Tibial nerve (tissue), 4 donors: ENCODE data around the gene SGMS2. TPM values are rescaled to one million over a fixed set of nuclear protein-coding genes. Genes with fewer than 3 reads are reported as not detected.
"Not testable (repeated sequence)": the region's sequence is repeated elsewhere in the genome, so short reads cannot be mapped to it uniquely, and the experiment has no call there.

Experiments used
- DNase-seq, 2 donors: peaks; one replicate each; pipeline ENCODE4 v3.0.0-alpha.2; 2019; ENCODE audit warnings: low spot score in 2 of 2
- H3K27ac ChIP-seq, 4 donors: fragments of 200-600 bp; sonication (generic) in 3 of 4; one replicate each; pipeline ENCODE4 v1.5.1; 2017 to 2019; ENCODE audit warnings: mild to moderate bottlenecking in 1 of 4
- H3K27me3 ChIP-seq, 2 donors: fragments of 200-600 bp; sonication (generic) in 1 of 2; one replicate each; pipeline versions ENCODE4 v1.5.1 to v1.6.0; 2017 to 2019
- H3K36me3 ChIP-seq, 3 donors: fragments of 200-600 bp; sonication (generic); one replicate each; pipeline ENCODE4 v1.5.1; 2018 to 2019
- H3K4me1 ChIP-seq, 4 donors: fragments of 200-600 bp; sonication (generic) in 3 of 4; one replicate each; pipeline ENCODE4 v1.5.1; 2017 to 2019
- H3K4me3 ChIP-seq, 4 donors: fragments of 200-600 bp; sonication (generic) in 3 of 4; one replicate each; pipeline ENCODE4 v1.5.1; 2017 to 2019; ENCODE audit warnings: mild to moderate bottlenecking in 1 of 4, moderate library complexity in 1 of 4
- H3K9me3 ChIP-seq, 4 donors: fragments of 200-600 bp; sonication (generic) in 3 of 4; one replicate each; pipeline ENCODE4 v1.5.1; 2017 to 2019
- CTCF ChIP-seq, 5 experiments: fragments of 200-600 bp in 3 of 5; fragments of 450-650 bp in 2 of 5; sonication (generic) in 3 of 5; IDR thresholded peaks; one replicate each; pipeline ENCODE4 v1.5.1; 2016 to 2019; ENCODE audit warnings: antibody characterized with exemption in 5 of 5, mild to moderate bottlenecking in 3 of 5, moderate library complexity in 2 of 5
- EP300 ChIP-seq, 2 donors: sonication (generic); formaldehyde crosslinking; IDR thresholded peaks; one replicate each; pipeline ENCODE4 v1.6.1; 2017; ENCODE audit warnings: antibody characterized with exemption in 2 of 2, mild to moderate bottlenecking in 1 of 2
- POLR2A ChIP-seq, 2 donors: fragments of 450-650 bp; IDR thresholded peaks; one replicate each; pipeline ENCODE4 v1.6.1; 2017; ENCODE audit warnings: antibody characterized with exemption in 2 of 2, mild to moderate bottlenecking in 2 of 2, moderate library complexity in 2 of 2
- WGBS, 2 donors: methylation state at CpG; one replicate each; pipeline ENCODE4 v1.1.5; 2018; 5-methylcytosine and 5-hydroxymethylcytosine counted together
- total RNA-seq, 4 donors: library from RNA; depleted of rRNA; stranded (reverse); fragments of >200 nt; gene quantifications; one replicate each; pipeline ENCODE4 v1.1.0, GENCODE V29; 2016

The SGMS2 gene
- total RNA-seq, 4 donors from 2014 or later: 76.6 to 179 (median 127) TPM

- peak overlapping the region in 1 of 4 donors; percentile 30 for H3K27ac ChIP-seq
- peaks cover 0 to 43% (median 0%) of the 10 kb centered on the region in 3 donors for H3K36me3 ChIP-seq
- TF ChIP-seq CTCF (IDR thresholded peaks at IDR 0.05): peak; percentile 64 to 88 (median 78)
- TF ChIP-seq EP300 (IDR thresholded peaks at IDR 0.05): peak in 1 of 2 donors; percentile 40
- TF ChIP-seq POLR2A (IDR thresholded peaks at IDR 0.05): no peak
- peak in 1 of 2 donors; percentile 90 for DNase-seq
- 8 to 11% methylated on average over 2 of the region's 2 CpGs for WGBS, 2 donors
- no peak overlapping the region for H3K4me3 ChIP-seq
- H3K4me1 ChIP-seq: peaks cover 0 to 15% (median 0%) of the 10 kb centered on the region in 4 donors
- H3K27me3 ChIP-seq: no peaks in the 10 kb centered on the region
- peaks cover 0 to under 1% (median 0%) of the 10 kb centered on the region in 4 donors for H3K9me3 ChIP-seq
Observed at GRCh38 chr4:107913283-107913899, 88.7 kb downstream of the SGMS2 start.

- Histone ChIP-seq H3K4me3 (no peak overlapping the region), H3K27me3 (no peaks in the 10 kb centered on the region), H3K4me1 (peaks cover 0 to 15% (median 0%) of the 10 kb centered on the region in 4 donors), H3K36me3 (peaks cover 0 to 28% (median 0%) of the 10 kb centered on the region in 3 donors), H3K9me3 (peaks cover 0 to 18% (median 5%) of the 10 kb centered on the region in 4 donors), H3K27ac (no peak overlapping the region)
- DNase-seq: no peak
- WGBS, 2 donors: 89 to 100% methylated on average over 1 of the region's 1 CpG
- TF ChIP-seq CTCF (IDR thresholded peaks at IDR 0.05): no peak
Observed at GRCh38 chr4:107915220-107915619, 90.5 kb downstream of the SGMS2 start.

- Histone ChIP-seq H3K4me1 (peaks cover 0 to 15% (median 0%) of the 10 kb centered on the region in 4 donors), H3K4me3 (no peak overlapping the region), H3K9me3 (peaks cover 0 to 29% (median 8%) of the 10 kb centered on the region in 4 donors), H3K36me3 (peaks cover 0 to 16% (median 0%) of the 10 kb centered on the region in 3 donors), H3K27ac (no peak overlapping the region), H3K27me3 (no peaks in the 10 kb centered on the region)
- TF ChIP-seq CTCF (IDR thresholded peaks at IDR 0.05) (no peak), POLR2A (IDR thresholded peaks at IDR 0.05) (no peak), EP300 (IDR thresholded peaks at IDR 0.05) (no peak)
- no peak for DNase-seq
Observed at GRCh38 chr4:107916623-107917022, 91.9 kb downstream of the SGMS2 start.

- Histone ChIP-seq H3K27me3 (no peaks in the 10 kb centered on the region), H3K9me3 (peaks cover 0 to 29% (median 8%) of the 10 kb centered on the region in 4 donors), H3K36me3 (peaks cover 0 to 16% (median 0%) of the 10 kb centered on the region in 3 donors), H3K4me3 (no peak overlapping the region), H3K4me1 (peaks cover 0 to 13% (median 0%) of the 10 kb centered on the region in 4 donors), H3K27ac (no peak overlapping the region)
- no peak for DNase-seq
- TF ChIP-seq CTCF (IDR thresholded peaks at IDR 0.05): no peak
- WGBS, 2 donors: 94 to 96% methylated on average over 2 of the region's 2 CpGs
Observed at GRCh38 chr4:107917500-107917899, 92.8 kb downstream of the SGMS2 start.

- H3K27me3 ChIP-seq: no peaks in the 10 kb centered on the region
- 83 to 86% methylated on average over 4 of the region's 4 CpGs for WGBS, 2 donors
- no peaks in the 10 kb centered on the region for H3K4me1 ChIP-seq
- H3K4me3 ChIP-seq: no peak overlapping the region
- peaks cover 0 to 29% (median 8%) of the 10 kb centered on the region in 4 donors for H3K9me3 ChIP-seq
- TF ChIP-seq POLR2A (IDR thresholded peaks at IDR 0.05): no peak
- no peak for TF ChIP-seq CTCF (IDR thresholded peaks at IDR 0.05)
- no peak for TF ChIP-seq EP300 (IDR thresholded peaks at IDR 0.05)
- DNase-seq: no peak
- H3K27ac ChIP-seq: no peak overlapping the region
- no peaks in the 10 kb centered on the region for H3K36me3 ChIP-seq
Observed at GRCh38 chr4:107922486-107923473, 98.0 kb downstream of the SGMS2 start.

GRCh38 chr4:107925713-107926112 lies 101.0 kb downstream of the SGMS2 start:
- DNase-seq, H3K9me3 ChIP-seq, H3K27ac ChIP-seq, H3K27me3 ChIP-seq, H3K36me3 ChIP-seq, H3K4me3 ChIP-seq, H3K4me1 ChIP-seq: not testable (repeated sequence)

- H3K27me3 ChIP-seq, H3K4me3 ChIP-seq, H3K9me3 ChIP-seq, DNase-seq, H3K27ac ChIP-seq, H3K4me1 ChIP-seq, H3K36me3 ChIP-seq: not testable (repeated sequence)
- WGBS, 2 donors: 78% methylated on average over 4 of the region's 4 CpGs
Observed at GRCh38 chr4:107926875-107927274, 102.1 kb downstream of the SGMS2 start.
